Fibroblast of gingiva (primary cell): Measurements from ENCODE around the gene LAPTM5.
A peak's percentile ranks its signal among the peaks of the same experiment; 100 is the strongest.

Experiments
- DNase-seq: peaks from one replicate; pipeline ENCODE4 v3.0.0-alpha.2; 2011; ENCODE audit warnings: low read depth

The LAPTM5 gene

GRCh38 chr1:30787266-30787665, 29.7 kb upstream of the LAPTM5 start:
- DNase-seq, result no peak

DNA sequence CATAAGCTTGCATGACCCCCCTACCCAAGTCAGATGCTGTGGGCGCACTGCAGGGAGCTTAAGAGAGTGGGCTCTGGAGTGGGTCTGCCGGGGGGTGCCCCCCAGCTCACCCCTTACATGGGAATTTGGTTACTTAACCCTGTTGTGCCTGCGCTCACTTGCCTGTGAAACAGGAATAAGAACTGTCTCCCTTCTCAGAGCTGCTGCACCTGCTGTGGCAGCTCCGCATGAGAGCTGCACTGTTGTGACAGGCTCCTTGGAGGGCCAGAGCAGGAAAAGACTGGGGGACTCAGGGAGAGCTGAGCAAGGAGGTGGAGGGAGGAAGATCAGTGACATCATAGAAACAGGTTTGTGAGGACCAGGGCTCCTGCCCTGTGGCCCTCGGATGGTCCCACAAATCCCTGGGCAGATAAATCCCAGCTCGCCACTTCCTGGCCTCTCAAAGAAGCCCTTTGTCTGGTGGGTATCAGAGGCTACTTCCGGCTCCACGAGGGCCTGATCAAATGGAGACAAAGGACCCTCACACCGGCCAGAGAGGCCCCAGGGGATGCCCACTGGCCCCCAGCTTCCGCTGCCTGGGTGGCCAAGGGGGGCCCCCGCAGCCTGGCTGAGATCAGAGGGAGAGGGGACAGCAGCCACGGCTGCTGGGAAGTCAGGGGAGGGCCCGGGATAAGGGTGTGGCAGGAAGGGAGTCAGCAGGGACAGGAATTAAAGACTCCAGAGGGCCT, 28.9 kb upstream of the LAPTM5 start:
- DNase-seq, result no peak

- no peak for DNase-seq
Measured at GRCh38 chr1:30785714-30786113, 28.1 kb upstream of the LAPTM5 start.

GRCh38 chr1:30785181-30785580, 27.6 kb upstream of the LAPTM5 start:
- no peak for DNase-seq

DNA sequence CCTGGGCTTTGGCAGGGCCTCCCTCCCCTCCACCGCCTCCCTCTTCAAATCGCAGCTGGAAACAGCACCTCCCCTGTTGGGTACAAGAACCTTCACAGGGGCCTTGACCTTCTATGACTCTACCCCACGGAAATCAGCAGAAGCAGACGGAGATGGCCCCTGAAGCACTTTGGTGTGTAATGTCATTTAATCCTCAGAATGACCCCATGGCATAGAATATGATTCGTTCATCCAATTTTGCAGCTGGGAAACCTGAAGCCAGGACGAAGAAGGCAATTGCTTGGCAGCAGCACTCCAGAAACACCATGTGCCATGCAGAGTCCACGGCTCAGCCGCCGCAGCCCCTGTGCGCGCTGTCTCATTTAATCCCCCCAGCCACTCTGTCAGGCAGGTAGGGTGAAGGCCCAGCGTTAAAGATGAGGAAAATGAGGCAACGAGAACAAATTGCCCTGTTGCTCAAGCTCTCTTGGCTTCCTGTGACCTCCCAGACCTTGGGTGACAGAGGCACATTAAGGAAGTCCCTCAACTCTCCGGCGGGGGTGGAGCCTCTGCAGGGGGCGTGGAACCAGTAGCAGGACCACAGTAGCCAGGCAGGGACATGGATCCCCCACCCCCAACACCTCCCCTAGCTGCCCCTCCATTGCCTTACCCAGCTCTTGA, 25.8 kb upstream of the LAPTM5 start:
- no peak for DNase-seq

- peak; percentile 35 for DNase-seq
Measured at GRCh38 chr1:30782361-30783255, 25.0 kb upstream of the LAPTM5 start.

DNA sequence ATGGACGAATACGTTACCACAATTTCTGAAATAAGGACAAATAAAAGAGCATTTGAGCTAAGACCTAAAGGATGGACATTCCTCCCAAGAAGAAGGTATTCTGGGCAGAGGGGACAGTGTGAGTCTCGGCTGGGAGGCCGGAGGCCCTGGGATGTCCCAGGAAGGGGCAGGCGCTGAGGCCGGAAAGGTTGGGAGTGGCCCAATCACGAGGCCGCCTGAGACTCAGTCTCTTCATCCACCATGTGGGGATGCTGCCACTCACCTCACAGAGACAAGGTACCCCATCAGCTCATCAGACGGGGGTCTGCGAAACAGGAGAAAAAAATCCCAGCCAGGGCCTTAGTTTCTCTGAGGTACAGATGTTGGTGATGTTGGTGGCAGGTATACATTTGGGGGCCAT, 24.3 kb upstream of the LAPTM5 start:
- DNase-seq, result no peak

GRCh38 chr1:30780409-30780808, 22.8 kb upstream of the LAPTM5 start:
- DNase-seq, result no peak

GRCh38 chr1:30779294-30780071, 21.9 kb upstream of the LAPTM5 start:
- DNase-seq, result peak; percentile 41

GRCh38 chr1:30778979-30779293, 21.4 kb upstream of the LAPTM5 start:
- no peak for DNase-seq

- DNase-seq, result no peak
Measured at GRCh38 chr1:30778154-30778978, 20.8 kb upstream of the LAPTM5 start.

- no peak for DNase-seq
Measured at GRCh38 chr1:30777904-30778153, 20.3 kb upstream of the LAPTM5 start.

GRCh38 chr1:30777060-30777903, 19.7 kb upstream of the LAPTM5 start:
- DNase-seq, result no peak

GRCh38 chr1:30776097-30777059, 18.8 kb upstream of the LAPTM5 start:
- DNase-seq, result no peak

GRCh38 chr1:30775433-30775975, 17.9 kb upstream of the LAPTM5 start:
- DNase-seq, result no peak

DNA sequence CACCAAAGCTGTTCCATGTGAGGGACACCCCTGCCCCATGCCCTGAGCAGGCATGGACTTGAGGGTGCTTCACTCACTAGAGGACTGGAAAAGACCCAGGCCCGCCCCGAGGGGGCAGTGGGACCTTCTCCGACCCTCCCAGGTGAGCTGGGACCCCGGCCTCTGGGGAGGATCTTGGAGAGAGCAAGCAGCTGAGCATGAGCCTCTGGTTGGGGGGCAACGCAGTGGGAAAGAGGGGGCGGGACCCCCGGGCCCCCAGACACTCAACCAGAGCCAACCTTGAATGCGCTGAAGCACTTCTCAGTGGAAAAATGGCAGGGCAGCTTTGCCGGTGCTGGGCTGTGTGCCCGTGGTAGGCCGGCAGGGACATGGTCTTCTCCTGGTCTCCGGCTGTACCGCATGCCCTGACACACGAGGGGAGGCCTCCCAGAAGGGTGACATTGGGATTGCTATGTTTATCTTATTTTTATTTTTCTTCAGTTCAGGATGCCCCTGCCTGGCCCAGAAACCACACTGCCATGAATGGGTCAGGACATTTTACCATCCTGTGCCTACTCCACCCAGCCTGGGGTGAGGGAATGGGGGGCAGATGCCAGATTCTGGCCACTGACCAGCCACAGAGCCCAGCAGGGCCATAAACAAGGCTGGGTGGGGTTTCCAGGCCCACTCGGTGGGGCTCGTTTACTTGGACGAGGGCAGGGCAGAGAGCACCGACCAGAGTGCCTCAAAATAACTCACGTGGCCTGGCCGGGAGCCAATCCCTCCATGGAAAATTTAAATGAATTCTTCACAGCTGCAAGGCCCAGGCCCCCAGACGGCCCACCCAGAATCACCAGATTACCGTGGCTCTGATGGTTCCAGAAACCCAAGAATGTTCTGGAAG, 17.2 kb upstream of the LAPTM5 start:
- no peak for DNase-seq

DNA sequence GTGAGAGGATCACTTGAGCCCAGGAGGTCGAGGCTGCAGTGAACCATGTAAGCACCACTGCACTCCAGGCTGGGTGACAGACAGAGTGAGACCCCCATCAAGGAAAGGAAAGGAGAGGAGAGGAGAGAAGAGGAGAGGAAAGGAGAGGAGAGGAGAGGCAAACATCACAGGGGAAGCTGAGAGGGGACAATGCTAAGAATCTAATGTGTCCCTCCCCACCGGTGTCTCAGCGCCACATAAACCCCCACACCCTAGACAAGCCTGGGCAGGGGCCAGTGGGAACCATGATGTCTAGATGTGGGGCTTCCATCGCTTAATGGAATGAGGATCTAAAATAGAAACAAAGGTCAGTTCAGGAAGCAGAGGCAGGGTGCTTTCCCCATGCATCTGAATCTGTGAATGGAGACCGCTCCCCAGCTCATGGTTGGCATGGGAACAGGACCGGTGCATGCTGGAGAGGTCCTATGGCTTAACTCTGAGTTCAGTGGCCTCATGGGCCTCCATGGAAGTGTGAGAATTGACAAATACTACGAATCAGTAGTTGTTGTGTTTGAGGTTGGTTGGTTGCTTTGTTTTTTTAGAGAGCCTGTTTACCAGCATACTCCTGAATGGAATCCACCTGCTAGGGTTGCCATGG, 16.3 kb upstream of the LAPTM5 start:
- DNase-seq, result no peak

GRCh38 chr1:30771005-30771404, 13.4 kb upstream of the LAPTM5 start:
- no peak for DNase-seq
